GM12873 (cell line): ENCODE data around the gene COBLL1.

Experiments
- TF ChIP-seq, protein P1 (sequence below): IDR thresholded peaks from 2 replicates; pipeline ENCODE4 v1.5.1; 2012; ENCODE audit warnings: low read depth, mild to moderate bottlenecking, moderate library complexity, low read length, control low read depth; ENCODE audit not compliant: insufficient read depth; ENCODE audit errors: missing control alignments

The COBLL1 gene

DNA sequence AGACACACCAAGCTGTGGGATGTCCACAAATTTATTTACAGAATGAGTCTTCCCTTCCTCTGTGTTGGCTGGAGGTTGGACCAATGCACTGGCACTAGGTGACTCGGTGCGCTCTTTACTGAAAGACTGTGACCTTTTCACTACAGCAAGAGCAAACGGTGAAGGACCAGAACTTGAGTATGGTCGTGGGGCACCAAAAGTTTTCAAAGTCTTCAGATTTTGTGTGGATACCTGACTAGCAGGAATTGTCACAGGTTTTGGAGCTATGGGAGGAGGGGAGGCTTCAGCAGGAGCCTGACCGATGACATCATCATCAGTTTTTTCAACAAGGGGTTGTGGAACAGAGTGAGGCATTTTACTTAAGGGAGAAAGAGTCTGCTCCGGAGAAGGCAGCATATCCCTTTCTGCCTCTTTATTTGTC is 147.3 kb downstream of the COBLL1 start:
- TF ChIP-seq, protein P1, sequence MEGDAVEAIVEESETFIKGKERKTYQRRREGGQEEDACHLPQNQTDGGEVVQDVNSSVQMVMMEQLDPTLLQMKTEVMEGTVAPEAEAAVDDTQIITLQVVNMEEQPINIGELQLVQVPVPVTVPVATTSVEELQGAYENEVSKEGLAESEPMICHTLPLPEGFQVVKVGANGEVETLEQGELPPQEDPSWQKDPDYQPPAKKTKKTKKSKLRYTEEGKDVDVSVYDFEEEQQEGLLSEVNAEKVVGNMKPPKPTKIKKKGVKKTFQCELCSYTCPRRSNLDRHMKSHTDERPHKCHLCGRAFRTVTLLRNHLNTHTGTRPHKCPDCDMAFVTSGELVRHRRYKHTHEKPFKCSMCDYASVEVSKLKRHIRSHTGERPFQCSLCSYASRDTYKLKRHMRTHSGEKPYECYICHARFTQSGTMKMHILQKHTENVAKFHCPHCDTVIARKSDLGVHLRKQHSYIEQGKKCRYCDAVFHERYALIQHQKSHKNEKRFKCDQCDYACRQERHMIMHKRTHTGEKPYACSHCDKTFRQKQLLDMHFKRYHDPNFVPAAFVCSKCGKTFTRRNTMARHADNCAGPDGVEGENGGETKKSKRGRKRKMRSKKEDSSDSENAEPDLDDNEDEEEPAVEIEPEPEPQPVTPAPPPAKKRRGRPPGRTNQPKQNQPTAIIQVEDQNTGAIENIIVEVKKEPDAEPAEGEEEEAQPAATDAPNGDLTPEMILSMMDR, result no peak

DNA sequence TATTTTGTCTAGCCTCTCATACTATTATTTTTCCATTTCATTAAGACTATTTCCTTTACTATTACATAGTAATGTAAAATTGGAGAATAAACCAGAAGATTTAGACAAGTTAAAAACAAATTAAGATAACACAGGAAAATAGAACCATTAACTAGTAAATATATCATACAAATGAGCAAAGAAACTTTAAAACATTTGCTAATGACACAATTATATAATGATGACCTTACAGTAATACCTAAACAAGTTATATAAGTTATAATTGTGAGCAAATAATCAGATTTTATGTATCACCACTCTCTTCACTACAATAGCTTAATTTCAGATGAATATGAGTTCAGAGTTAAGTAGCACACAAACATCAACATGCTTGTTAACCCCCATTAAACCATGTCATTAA is 147.8 kb downstream of the COBLL1 start:
- TF ChIP-seq, protein P1, result no peak

DNA sequence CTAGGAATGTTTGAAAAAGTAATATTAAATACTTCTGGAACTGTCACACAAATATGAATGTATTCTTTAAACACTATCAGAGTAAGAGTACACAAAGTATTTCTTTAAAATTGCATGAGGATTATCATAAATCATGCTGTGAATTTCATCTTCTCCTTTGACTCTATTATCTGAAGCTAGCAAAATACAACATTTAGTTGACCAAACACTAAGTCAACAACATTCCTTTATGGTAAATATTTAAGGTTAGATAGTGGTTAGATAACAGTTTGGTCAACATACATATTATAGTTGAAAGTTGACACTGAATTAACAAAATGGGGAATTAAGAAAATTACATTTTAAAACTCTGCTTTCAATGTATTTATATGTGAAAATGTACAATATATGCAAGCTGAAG is 148.2 kb downstream of the COBLL1 start:
- TF ChIP-seq, protein P1, result no peak

DNA sequence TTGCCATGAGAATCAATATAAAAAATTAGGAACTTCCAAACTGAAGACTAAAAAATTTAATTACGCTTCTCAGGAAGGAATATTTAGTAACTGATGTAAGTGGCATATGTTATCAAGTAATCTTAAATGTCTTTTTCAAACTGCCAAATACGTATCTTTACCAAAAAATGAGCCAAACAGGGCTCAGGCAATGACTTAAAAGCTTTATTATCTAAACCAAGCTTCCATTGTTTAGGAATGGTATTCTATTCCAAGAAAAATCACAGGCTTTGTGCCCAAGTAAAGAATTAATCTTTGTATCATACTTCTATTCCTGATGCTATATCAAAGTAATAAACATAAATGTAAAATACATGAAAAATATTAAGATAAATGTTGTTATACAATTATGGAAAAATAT is 148.7 kb downstream of the COBLL1 start:
- TF ChIP-seq, protein P1, result no peak

DNA sequence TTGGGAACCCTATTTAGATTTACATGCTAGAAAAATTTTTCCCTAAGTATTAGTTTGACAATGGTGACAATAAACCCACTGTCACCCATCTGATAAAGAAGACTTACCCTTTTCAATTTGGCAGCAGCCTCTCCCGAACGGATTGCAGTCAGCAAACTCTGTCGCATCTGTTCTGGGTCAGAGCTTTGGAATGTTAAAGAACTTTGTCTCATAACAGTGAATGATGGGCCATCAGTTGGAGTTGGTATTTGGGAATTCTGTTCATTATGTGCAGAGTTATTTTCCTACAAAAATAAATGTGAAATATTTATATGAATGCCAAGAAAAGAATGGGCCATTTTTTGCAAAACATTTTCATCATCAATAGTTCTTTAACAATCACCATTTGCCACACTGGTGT is 149.5 kb downstream of the COBLL1 start:
- TF ChIP-seq, protein P1, result no peak

DNA sequence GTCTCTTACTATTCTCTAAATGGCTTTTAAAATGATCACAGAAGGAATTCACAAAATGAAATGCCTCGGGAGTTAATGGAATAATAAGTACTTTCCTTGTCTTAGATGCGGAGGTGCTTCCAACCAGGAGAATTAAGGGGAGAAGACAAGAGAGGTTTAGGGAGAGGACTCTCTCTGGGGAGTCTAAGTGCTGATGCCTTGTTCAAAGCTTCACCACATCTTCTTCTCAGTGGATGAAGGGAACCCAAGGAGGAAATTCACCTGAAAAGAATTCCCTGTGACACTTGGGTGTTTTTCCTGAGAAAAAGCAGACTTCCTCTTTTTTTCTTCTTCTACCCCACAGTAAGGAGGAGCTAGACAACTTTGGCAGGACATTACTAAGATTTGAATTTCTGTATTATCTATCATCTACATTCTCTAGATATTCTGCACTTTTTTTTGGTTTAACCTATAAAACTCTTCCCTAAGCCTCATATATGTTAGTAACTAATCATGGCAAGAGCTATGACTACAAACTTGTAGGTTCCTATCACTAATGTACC is 150.2 kb downstream of the COBLL1 start:
- TF ChIP-seq, protein P1, result no peak

DNA sequence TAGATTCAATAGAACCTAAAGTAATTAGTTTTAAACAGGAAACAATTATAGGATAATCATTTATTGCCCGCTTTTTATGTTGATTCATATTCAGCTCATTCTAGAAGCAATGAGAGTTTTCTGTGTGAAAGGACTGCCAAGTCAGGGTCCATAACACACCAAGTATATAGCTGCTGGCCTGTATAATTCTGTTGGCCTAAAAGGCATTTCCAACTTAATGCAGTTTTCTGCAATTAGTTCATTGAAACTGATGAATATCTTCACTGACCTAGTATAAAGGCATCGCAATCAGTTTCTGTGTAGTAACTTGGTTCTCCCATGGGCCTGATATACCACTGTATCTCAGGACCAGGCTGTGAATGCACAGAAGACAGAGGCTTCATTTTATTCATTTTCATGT is 151.3 kb downstream of the COBLL1 start:
- TF ChIP-seq, protein P1, result no peak
